Measurements from ENCODE around the gene PUDP. TPM values are rescaled to one million over a fixed set of nuclear protein-coding genes. Genes with fewer than 3 reads are reported as not detected.
"Not testable (repeated sequence)": the region's sequence is repeated elsewhere in the genome, so short reads cannot be mapped to it uniquely, and the experiment has no call there.

PUDP gene
- total RNA-seq, 1 experiment from 2014 or later = 0.27 TPM

GRCh38 chrX:7116081-7116480 lies 31.9 kb downstream of the PUDP start:
- in situ Hi-C loops (cut with HindIII; ENCODE audit: low pct_unique_long_range_greater_than_20kb, low sequenced_read_pairs) = no loop called here
- DNase-seq (ENCODE audit: low read depth) = no peak

GRCh38 chrX:7115557-7115956 lies 32.4 kb downstream of the PUDP start:
- in situ Hi-C loops (cut with HindIII; ENCODE audit: low pct_unique_long_range_greater_than_20kb, low sequenced_read_pairs) = no loop called here

GRCh38 chrX:7112071-7112470 lies 35.9 kb downstream of the PUDP start:
- in situ Hi-C loops (cut with HindIII; ENCODE audit: low pct_unique_long_range_greater_than_20kb, low sequenced_read_pairs) = no loop called here
- DNase-seq (ENCODE audit: low read depth) = no peak

More at GRCh38 chrX:7115557-7115956, 32.4 kb downstream of the PUDP start:
- DNase-seq (ENCODE audit: low read depth) = no peak

GRCh38 chrX:7111518-7111917 lies 36.4 kb downstream of the PUDP start:
- DNase-seq (ENCODE audit: low read depth) = no peak
- in situ Hi-C loops (cut with HindIII; ENCODE audit: low pct_unique_long_range_greater_than_20kb, low sequenced_read_pairs) = no loop called here

- no peak for DNase-seq (ENCODE audit: low read depth)
- in situ Hi-C loops (cut with HindIII; ENCODE audit: low pct_unique_long_range_greater_than_20kb, low sequenced_read_pairs) = no loop called here
These were observed 37.1 kb downstream of the PUDP start for GRCh38 chrX:7110821-7111276.

- in situ Hi-C loops (cut with HindIII; ENCODE audit: low pct_unique_long_range_greater_than_20kb, low sequenced_read_pairs) = no loop called here
- DNase-seq (ENCODE audit: low read depth) = no peak
These were observed 37.8 kb downstream of the PUDP start for GRCh38 chrX:7109838-7110793.

- no peak for DNase-seq (ENCODE audit: low read depth)
- in situ Hi-C loops (cut with HindIII; ENCODE audit: low pct_unique_long_range_greater_than_20kb, low sequenced_read_pairs) = no loop called here
These were observed 38.9 kb downstream of the PUDP start for GRCh38 chrX:7109049-7109531.

GRCh38 chrX:7108030-7108429 lies 39.9 kb downstream of the PUDP start:
- no peak for DNase-seq (ENCODE audit: low read depth)
- in situ Hi-C loops (cut with HindIII; ENCODE audit: low pct_unique_long_range_greater_than_20kb, low sequenced_read_pairs) = no loop called here

GRCh38 chrX:7106649-7107048 lies 41.3 kb downstream of the PUDP start:
- in situ Hi-C loops (cut with HindIII; ENCODE audit: low pct_unique_long_range_greater_than_20kb, low sequenced_read_pairs) = no loop called here

GRCh38 chrX:7102119-7102518 lies 45.8 kb downstream of the PUDP start:
- in situ Hi-C loops (cut with HindIII; ENCODE audit: low pct_unique_long_range_greater_than_20kb, low sequenced_read_pairs) = no loop called here
- DNase-seq (ENCODE audit: low read depth) = no peak

More at GRCh38 chrX:7106649-7107048, 41.3 kb downstream of the PUDP start:
- DNase-seq (ENCODE audit: low read depth) = no peak

- no peak for DNase-seq (ENCODE audit: low read depth)
- in situ Hi-C loops (cut with HindIII; ENCODE audit: low pct_unique_long_range_greater_than_20kb, low sequenced_read_pairs) = no loop called here
These were observed 47.9 kb downstream of the PUDP start for GRCh38 chrX:7100022-7100421.

- in situ Hi-C loops (cut with HindIII; ENCODE audit: low pct_unique_long_range_greater_than_20kb, low sequenced_read_pairs) = not testable (repeated sequence)
These were observed 52.3 kb downstream of the PUDP start for GRCh38 chrX:7095657-7096056.

GRCh38 chrX:7093305-7093704 lies 54.6 kb downstream of the PUDP start:
- in situ Hi-C loops (cut with HindIII; ENCODE audit: low pct_unique_long_range_greater_than_20kb, low sequenced_read_pairs) = no loop called here
- DNase-seq (ENCODE audit: low read depth) = no peak

More at GRCh38 chrX:7095657-7096056, 52.3 kb downstream of the PUDP start:
- not testable (repeated sequence) for DNase-seq (ENCODE audit: low read depth)

GRCh38 chrX:7092543-7092942 lies 55.4 kb downstream of the PUDP start:
- in situ Hi-C loops (cut with HindIII; ENCODE audit: low pct_unique_long_range_greater_than_20kb, low sequenced_read_pairs) = no loop called here
- no peak for DNase-seq (ENCODE audit: low read depth)

GRCh38 chrX:7091923-7092322 lies 56.0 kb downstream of the PUDP start:
- in situ Hi-C loops (cut with HindIII; ENCODE audit: low pct_unique_long_range_greater_than_20kb, low sequenced_read_pairs) = no loop called here
- no peak for DNase-seq (ENCODE audit: low read depth)

- in situ Hi-C loops (cut with HindIII; ENCODE audit: low pct_unique_long_range_greater_than_20kb, low sequenced_read_pairs) = no loop called here
These were observed 57.3 kb downstream of the PUDP start for GRCh38 chrX:7090641-7091040.

GRCh38 chrX:7088968-7089615 lies 58.9 kb downstream of the PUDP start:
- no peak for DNase-seq (ENCODE audit: low read depth)
- in situ Hi-C loops (cut with HindIII; ENCODE audit: low pct_unique_long_range_greater_than_20kb, low sequenced_read_pairs) = no loop called here

More at GRCh38 chrX:7090641-7091040, 57.3 kb downstream of the PUDP start:
- no peak for DNase-seq (ENCODE audit: low read depth)

GRCh38 chrX:7086384-7086783 lies 61.6 kb downstream of the PUDP start:
- no peak for DNase-seq (ENCODE audit: low read depth)
- in situ Hi-C loops (cut with HindIII; ENCODE audit: low pct_unique_long_range_greater_than_20kb, low sequenced_read_pairs) = no loop called here

- DNase-seq (ENCODE audit: low read depth) = no peak
- in situ Hi-C loops (cut with HindIII; ENCODE audit: low pct_unique_long_range_greater_than_20kb, low sequenced_read_pairs) = no loop called here
These were observed 62.1 kb downstream of the PUDP start for GRCh38 chrX:7085879-7086278.
